Activated T-helper 9 cell treated with anti-CD3 and anti-CD28 coated beads, Interleukin-2, amount 50 U/mL, for 16 hours (primary cell): ENCODE data around the gene FAM107B.

ENCODE experiments used
- DNase-seq: peaks from one replicate; pipeline ENCODE4 v3.0.0-alpha.2; 2020; ENCODE audit warnings: low read depth

FAM107B gene

GRCh38 chr10:14776546-14776945 lies 1.8 kb upstream of the FAM107B start:
- DNase-seq: no peak

GRCh38 chr10:14775656-14776055 lies 959 bp upstream of the FAM107B start:
- no peak for DNase-seq

DNA sequence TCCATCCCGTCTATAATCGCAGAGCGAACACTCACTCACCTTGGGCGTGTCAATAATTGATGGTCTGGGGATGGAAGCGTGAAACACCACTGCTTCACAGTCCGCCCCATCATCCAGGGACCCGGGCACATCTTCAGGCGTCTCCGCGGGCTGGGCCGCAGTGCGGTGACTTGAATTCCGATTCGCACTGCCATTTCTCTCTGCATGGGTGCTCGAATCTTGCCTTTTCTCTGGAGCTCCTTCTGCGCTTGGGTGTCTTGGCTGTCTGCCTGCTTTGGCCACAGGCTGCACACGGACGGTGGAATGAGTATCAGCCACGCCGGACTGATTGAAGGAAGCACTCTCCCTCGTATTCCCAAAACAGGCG lies 500 bp downstream of the FAM107B start:
- no peak for DNase-seq

DNA sequence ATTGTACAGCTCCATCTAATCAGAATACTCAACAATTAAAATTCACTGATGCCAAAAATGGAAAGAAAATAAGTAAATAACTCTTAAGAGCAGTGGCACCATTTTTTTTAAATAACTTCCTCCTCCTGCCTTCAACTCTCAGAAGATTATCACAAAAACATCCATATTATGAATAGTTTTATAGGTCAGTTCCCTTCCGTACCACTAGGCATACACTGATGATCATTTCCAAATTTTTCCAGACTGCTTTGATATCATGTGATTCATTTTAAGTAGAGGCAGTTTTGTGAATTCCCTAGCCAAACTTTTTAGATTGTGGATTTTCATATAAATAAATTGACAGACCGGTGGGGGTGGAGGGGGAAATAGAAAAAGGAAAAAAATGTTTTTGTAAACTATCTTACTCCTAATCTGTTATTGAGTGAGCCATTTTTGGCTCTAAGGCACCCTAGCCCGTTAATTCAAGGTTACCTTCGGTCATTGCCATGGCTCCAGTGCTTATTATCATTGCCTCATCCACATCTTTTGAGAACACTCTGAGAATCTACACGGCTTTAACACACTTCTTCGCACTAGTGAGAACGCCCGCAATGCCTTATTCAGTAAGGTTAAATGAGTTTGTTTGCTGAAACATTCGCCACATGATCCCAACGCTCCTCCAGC lies 1.0 kb downstream of the FAM107B start:
- no peak for DNase-seq

DNA sequence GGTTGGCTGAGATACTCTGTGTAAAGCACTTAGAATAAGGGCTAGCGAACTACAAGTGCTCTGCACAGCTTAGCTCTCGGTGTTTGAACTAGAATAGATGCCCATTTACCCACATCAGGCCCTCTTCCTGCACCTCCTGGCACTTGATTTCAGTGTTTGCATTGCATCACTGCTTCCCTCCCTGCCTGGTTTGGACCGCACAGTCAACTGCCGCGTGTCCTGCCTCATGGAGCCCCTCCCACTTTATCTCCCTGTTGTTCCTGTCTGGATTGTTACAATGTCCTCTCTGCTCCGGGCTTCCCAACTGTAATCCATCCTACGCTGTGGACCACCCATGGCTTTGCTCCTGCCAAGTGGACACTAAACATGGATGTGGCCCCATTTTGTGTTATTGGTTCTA lies 2.3 kb downstream of the FAM107B start:
- no peak for DNase-seq

- no peak for DNase-seq
Measured at GRCh38 chr10:14770927-14771326, 3.8 kb downstream of the FAM107B start.

DNA sequence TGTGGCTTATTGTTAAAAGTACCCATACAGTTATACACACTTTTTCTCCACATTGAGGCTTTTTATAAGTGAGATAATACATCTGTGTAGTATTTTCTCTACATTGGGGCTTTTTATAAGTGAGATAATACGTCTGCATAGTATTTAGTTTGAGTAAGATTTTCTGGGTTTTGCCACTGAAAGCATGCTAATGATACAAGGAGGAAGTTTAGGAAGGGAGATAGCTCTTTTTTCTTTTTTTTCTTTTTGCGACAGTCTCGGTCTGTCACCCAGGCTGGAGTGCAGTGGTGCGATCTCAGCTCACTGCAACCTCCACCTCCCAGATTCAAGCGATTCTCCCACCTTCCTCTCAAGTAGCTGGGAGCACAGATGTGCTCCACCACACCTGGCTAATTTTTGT lies 13.3 kb downstream of the FAM107B start:
- DNase-seq: no peak

DNA sequence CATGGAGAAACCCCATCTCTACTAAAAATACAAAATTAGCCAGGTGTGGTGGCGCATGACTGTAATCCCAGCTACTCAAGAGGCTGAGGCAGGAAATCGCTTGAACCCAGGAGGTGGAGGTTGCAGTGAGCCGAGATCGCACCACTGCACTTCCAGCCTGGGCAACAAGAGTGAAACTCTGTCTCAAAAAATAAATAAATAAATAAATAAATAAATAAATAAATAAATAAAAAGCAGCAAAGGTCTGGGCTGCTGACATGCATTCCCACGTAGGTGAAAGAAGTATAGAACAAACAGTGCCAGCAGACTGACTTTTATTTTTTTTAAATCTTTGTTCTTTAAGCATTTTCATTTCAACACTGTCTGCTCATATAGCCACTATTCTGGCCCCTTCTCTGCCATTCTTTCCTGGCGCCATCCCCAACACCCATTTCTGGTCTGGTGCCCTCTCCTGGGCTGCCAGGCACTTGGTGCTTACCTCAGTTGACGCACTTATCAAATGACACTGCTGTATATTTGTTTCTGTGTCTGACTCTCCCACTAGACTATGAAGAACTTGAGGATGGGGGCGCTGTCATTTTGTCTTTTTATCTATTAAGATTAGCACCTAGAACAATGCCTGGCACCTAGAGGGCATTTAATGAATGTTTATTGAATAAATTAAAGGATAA lies 15.6 kb downstream of the FAM107B start:
- DNase-seq: no peak

- DNase-seq: no peak
Measured at GRCh38 chr10:14758451-14758850, 16.2 kb downstream of the FAM107B start.

- DNase-seq: no peak
Measured at GRCh38 chr10:14757986-14758385, 16.7 kb downstream of the FAM107B start.

DNA sequence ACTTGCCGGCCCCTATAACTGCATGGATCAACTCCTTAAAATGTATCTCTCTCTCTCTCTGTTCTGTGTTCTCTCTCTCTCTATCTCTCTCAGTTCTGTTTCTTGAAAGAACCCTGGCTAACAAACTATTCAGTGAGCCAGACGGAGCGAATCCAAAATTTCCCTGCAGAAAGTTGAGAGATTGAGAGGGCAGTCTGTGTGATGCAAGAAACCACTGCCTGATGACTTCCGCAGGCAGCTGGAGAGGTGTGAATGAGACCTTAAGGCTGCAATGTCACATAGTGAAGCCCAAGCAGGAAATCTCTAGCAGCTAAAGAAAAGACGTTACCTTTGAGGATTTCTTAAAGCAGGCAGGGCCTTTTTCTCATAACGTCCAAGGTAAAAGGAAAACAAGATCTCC lies 17.3 kb downstream of the FAM107B start:
- no peak for DNase-seq

GRCh38 chr10:14753441-14753840 lies 21.3 kb downstream of the FAM107B start:
- no peak for DNase-seq

- DNase-seq: no peak
Measured at GRCh38 chr10:14751921-14752320, 22.8 kb downstream of the FAM107B start.

GRCh38 chr10:14751014-14751896 lies 23.4 kb downstream of the FAM107B start:
- DNase-seq: no peak

DNA sequence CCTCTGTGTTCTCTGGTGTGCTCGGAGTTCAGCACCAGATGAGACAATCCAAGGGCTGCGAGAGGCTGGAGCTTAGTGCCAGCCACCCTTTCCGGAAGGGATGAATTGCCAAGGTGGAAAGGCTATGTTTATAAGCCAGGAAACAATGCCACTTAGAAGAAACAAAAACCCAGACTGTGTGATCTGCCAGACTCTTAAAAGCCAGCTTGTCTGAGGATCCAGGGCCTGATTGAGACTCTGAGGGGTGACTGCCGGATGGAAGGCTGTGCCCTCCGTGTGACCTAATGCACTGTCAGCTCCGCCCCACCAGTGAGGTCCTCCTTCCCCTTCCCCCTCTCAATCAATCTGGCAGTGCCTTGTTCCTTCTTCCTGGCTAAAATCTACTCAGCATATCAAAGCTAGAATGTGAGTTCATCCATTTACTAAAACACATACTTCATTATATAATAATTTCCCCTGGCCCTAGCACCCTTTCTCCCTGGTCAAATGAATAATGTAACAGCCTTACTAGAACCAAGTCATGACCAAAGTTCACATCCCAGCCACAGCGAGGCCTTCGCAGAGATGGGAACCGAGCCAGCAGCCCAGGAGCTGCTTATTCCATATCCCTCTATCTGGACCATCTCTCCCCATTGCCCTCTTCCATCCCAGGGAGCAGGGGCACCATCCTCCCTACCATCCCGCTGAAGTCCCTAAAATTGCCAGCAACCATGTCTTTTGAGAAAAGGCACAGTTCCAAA lies 25.5 kb downstream of the FAM107B start:
- DNase-seq: no peak

GRCh38 chr10:14748441-14748840 lies 26.3 kb downstream of the FAM107B start:
- DNase-seq: no peak

- DNase-seq: no peak
Measured at GRCh38 chr10:14742815-14743214, 31.9 kb downstream of the FAM107B start.

DNA sequence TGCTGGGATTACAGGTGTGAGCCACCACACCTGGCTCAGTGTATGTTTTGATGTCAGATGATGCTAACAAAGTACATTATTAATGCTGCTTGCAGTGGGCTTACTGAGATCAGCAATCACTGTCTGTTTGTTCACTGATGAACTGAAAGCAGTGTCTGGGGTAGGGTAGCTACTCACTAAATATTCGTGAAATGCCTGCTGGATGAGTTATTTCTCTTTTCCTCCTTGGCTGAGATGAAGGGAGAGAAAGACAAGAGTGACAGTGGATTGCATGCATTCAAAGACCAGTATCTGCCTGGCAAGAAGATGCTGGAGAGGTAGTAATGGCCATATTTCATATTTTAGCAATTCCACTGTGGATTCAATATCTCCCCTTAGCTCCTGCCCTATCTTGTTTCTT lies 32.3 kb downstream of the FAM107B start:
- no peak for DNase-seq

DNA sequence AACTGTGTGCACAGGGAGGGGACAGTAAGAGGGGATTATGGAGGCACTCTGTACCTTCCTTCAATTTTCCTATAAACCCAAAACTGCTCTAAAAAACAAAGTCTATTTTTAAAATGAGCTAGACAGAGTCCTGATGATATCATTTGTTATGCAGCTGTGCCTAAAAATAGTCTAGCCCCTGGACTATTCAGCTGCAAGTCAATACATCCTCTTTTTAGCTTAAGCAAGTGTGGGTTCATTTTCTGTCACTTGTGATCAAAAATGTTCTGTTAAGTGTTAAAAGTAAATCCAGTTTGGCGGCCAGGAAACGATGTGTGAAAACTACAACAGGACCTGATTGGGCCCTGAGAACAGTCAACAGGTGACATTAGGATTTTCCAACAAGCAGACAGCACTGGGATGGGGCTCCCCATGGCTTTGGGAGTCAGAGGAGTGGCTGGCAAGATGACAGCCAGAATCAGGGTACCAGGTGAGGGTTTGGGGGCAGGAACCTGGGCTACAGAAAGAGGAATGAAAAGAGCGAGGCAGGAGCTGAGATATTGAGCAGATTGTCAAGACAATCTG lies 33.9 kb downstream of the FAM107B start:
- no peak for DNase-seq

DNA sequence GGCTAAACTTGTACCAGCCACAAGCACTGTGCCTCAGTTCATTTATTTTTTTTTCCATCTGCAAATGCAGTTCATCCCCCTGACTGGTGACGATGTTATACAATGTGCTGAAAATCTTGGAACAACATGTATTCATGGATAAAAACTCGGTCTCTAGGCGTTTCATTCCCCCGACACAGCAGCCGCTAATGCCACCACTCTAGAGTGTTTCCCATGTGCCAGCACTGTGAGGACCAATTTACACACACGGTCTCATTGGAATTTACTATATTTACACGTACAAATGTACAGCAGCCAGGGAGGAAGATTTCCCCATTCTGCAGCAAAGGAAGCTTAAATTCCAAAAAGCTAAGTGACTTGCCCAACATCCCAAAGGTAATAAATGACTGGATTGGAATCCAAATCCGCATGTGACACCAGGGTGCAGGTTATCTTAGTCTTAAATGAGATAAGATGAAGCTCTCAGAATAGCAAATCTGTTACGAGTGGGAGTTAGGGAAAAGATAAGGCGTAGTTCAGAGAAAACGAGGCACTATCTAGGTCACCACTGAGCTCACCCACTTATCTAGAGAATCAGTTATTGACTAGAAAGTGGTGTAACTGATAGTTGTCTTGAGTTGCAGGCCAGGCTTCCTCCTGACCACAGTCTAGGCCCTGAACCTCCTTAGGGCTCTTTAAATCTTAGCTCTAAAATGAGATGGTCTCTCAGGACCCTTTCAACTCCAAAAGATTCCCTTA lies 36.7 kb downstream of the FAM107B start:
- no peak for DNase-seq

DNA sequence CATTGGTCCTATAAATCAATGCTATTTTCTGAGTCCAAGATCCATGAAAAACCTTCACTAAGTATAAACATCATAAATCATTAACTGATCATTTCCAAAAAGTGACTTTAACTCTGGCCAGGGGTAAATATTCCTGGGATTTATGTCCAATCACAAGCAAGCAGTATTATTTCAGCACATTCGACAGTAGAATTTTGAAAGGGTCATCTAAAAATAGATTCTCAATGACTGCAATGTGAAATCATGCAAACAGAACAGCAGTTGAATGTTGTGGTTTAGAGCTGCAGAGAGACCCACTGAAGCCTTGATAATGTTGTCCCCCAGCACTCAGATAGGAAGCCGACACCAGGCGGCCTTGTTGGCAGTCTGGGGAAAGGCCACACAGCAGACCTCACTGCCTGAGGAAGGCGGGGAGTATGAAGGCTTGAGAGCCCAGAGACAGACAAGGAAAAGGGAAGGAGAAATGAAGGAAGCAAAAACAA lies 38.1 kb downstream of the FAM107B start:
- DNase-seq: no peak
